Stimulated activated naive CD4-positive, alpha-beta T cell (primary cell): ENCODE data around the gene VEPH1.

ENCODE experiments used
- DNase-seq, 6 experiments: peaks; one replicate each; lab custom pipeline; 2025; lab: John Stamatoyannopoulos, UW

VEPH1 gene

GRCh38 chr3:157305392-157305791, 197.8 kb downstream of the VEPH1 start:
- DNase-seq, result no peak

DNA sequence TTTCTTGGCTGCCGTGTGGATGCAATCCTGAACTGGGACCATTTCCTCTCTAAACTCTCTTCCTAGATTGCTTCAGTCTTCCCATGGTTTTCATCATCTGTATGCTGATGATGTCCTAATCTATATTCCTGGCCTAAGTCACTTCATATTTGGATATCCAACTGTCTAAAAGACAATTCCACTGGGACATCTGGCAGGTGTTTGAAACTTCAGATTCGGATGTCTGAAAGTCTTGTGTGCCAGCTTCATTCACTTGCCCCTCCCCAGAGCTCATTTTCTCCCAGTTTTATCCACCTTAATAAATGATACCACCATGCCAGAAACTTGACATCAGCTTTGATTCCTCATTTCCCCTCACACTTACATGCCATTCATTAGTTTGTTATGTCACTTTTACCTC, 201.5 kb downstream of the VEPH1 start:
- no peak for DNase-seq

DNA sequence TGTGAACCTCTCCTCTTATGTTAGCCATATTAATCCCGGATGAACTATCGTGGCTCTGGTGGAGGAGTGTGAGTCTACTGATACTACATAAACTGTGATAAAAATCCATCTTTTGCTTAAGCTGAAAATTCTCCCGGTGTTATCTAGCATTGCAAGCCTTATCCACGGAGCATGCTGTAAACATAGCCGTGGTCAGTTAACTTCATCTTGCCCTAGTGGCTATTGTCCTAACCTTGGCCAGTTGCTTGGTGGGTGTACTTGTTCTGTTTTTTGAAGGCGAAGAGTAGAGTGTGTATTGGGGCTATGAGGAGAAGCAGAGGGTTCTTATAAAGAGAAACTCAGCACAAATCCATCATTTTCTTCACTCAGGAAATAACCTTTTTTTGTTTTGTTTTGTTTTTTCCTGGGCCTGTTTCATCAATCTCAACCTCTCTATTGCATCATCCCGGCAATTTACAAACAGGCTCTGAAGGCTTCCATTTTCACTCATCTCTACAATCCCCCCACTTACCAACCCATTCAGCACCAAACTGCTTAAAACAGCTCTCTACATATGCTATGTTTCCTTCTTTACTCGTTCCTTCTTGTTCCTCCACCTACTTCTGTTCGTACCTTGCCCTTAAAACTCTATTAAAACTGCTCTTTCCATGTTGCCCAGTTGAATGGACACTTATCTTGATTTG, 202.1 kb downstream of the VEPH1 start:
- no peak for DNase-seq

GRCh38 chr3:157300094-157300493, 203.1 kb downstream of the VEPH1 start:
- DNase-seq, result no peak

DNA sequence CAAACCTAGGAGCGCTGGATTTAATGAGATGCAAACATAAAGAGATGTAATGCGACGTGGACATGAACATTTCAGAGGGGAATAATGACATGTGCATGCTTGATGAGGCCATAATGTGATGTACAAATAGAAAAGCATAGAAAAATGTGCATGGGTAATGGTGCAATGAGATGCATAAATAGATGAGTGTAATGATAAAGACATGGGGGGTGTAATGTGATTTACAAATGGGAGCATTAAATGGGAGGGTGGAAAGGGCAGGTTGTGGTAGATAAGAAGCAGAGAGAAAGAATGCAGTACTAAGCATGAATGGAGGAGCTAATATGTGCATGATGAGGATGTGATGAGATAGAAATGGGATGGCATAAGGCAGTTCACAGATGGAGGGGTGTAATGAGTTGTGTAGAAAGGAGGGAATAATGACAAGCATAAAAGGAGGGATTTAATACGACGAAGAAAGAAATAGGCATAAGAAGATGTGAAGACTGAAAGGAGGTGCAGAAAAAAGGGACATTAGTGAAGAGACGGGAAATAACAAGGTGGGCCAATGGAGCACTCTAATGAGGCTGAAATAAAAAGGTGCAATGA, 205.8 kb downstream of the VEPH1 start:
- no peak for DNase-seq

DNA sequence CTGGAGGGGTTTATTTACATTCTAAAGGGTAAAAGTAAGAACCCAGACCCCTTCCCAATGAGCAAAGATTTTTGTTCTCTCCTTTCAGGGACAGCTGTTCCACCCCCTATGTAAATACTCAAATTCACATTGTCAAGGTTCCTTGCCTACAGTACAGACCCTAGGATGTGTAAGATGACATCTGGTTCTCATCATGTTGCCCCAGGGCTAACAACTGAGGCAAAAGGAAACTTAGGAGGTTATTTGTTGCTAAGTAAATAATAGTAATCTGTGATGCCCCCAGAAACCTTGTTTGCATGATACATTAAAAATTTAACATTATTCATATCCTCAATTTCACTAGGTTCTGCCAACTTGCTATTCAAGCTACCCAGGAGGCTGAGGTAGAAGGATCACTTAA, 208.3 kb downstream of the VEPH1 start:
- no peak for DNase-seq

DNA sequence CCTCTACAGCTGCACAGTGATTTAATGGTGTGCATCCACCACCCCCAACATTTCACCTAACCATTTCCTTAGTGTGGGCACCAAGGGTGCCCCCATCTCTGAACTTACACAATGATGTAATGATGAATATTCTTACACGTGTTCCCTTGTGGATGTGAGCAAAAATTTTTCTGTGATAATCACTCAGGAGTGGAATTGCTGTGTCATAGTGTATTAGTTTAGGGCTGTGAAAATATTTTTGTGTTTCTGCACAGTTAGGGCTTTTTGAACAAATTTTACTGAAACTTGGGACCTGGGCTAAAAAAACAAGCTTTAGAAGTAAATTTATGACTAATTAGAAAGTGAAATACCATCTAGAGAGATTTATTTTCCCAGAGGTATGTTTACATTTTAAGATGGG, 208.7 kb downstream of the VEPH1 start:
- DNase-seq, result no peak

DNA sequence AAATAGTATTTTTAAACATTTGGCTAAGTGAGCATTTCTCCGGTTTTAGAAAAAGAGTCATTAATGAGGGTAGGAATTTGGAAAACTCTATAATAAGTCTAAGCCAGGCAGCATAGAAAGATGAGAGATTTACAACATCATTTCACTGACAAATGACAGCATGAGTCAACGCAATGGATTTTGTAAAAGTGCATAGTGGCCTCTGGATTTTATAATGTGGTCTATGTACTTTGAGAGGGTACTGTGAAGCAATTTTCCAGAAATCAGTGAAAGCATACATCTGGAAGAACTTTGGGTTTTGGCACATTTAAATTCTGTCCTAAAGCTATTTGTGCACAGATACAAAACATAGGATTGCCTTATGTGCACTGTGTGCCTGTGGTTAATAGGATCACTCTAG, 212.4 kb downstream of the VEPH1 start:
- DNase-seq, result no peak

DNA sequence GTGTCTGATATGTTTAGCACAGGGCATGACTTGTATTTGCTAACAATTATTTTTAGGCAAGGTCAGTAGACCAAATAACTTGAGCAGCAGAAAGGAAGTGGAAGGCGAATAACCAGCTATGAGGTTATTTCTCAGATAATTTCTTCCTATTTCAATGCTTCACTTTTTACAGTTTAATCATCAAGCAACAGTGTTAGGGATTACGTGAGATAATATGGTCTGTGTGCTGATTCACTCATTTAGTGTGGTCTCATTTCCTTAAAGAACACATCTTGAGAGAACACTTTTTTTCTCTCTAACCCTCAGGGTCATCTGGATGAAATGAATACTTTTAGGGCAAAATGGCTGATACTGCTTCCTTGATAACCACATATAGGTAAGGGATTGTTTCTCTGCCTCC, 217.2 kb downstream of the VEPH1 start:
- DNase-seq, result no peak

- DNase-seq, result no peak
Observed at GRCh38 chr3:157285141-157285540, 218.1 kb downstream of the VEPH1 start.

DNA sequence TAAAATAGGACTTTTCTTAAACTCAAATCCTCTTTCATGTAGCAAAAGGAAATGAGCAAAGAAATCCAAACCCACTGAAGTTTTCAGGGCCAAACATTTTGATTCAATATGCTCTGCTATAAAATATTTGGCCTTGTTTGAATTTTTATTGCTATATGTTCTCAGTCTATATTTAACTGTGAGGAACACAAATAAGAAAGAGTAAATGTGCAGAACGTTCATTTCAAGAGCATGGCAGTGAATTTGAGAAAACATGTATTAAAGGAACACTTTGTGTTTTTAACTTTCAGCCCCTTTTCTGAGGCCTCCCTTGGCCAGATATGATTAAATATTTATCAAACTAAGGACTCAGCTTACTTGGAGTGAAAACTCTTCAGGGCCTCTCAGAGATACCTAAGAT, 218.5 kb downstream of the VEPH1 start:
- no peak for DNase-seq

DNA sequence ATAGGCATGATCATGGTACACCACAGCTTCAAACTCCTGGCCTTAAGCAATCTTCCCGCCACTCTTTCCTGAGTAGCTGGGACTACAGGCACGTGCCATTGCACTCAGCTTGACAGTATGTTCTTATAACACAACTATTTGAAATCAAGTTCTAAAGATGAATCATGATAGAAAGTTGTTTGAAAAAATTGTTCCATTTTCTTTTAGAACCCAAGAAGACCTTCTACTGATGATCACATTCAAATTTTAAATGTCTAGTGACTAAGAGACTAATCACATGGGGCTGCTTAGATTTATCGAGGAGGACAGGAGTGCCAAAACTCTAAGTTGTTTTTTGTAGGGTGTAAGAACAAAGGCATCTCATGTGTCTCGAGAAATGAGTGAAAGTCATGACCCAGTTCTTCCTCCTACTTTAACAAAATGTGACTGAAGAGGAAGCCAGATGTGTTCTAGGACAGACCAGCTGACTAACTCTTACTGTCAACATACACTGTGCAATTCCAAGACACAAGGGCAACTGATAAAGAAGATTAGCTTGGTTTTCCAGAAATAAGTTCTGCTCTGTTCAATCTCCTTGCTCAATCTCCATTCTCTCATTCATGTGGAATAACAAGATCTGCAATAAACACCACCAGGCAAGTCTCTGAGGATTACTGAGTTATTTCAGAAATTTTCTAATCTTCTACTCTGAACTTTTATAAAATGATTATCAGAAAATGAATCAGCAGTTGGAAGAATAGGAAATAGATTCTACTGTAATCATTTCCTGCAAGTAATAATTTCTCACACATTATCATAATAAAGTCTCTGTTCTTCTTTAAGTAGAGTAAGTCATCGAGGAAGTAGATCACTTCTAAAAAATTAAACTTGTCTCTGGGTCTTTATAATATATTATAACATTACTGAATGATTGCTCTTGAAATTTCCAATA, 220.7 kb downstream of the VEPH1 start:
- no peak for DNase-seq

GRCh38 chr3:157280786-157281185, 222.4 kb downstream of the VEPH1 start:
- DNase-seq, result no peak

DNA sequence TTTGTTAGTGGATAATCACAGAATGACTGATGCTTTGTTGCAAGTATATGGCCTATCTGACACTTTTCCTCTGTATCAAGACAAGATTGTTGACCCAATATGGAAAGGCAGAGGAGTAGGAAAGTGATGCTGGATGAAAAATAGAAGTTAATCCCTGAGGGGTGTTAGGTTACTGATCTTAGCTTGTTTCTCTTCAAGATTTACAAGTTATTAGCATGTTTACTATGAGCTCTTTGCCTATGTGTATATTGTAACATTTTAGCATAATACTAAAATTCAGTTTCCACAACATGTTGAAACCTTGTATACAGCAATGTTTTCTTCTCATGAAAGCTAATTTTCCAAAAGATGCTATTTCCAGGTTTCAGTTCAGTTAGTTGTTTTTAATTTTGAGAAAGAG, 222.9 kb downstream of the VEPH1 start:
- no peak for DNase-seq

DNA sequence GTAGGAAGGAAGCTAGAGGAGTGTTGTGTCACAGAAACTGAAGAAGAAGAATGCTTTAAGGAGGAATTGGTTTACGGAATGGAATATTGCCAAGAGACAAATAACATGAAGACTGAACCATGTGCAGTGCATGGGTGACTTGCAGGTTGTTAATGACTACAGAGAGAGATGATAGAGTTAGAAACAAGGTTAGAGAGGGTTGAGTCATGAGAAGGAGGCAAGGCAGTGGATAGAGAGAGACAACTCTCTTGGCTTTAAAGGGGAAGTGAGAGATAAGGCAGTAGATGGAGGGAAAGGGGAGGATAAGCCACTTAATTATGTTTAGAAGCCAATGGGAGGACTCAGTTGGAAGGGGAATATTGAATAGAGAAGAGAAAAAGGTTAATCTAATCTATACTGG, 224.0 kb downstream of the VEPH1 start:
- DNase-seq, result no peak

GRCh38 chr3:157276801-157277200, 226.4 kb downstream of the VEPH1 start:
- DNase-seq, result no peak

- no peak for DNase-seq
Observed at GRCh38 chr3:157275832-157276231, 227.4 kb downstream of the VEPH1 start.

- no peak for DNase-seq
Observed at GRCh38 chr3:157274644-157275137, 228.5 kb downstream of the VEPH1 start.

DNA sequence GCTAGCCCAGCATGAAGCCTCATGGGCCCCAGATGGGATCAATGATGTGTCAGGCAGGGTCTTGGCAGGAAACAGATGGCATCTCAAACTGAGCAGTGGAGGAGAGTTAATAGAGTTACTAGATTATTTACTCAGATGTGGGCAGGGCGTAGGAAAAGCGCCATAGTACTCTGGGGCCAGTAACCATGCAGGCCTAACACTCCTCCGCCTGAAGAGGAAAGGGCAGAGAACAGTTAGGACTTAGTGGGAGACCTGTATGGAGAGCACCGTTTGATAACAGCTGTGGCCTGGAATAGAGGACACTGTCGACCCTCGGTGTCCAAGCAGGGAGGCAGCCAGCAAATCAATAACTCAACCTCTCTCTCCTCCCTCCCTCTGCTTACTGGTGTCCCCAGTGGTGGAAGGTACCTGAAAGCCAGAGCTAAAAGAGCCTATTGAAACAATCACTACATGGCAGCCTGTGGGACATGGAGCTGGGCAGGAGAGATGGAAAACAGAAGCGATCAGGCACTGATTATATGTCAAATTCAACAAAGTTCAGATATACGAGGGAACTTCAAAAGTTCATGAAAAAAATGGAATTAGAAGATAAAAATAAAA, 231.8 kb downstream of the VEPH1 start:
- DNase-seq, result no peak

GRCh38 chr3:157268026-157268425, 235.2 kb downstream of the VEPH1 start:
- no peak for DNase-seq

- DNase-seq, result no peak
Observed at GRCh38 chr3:157265931-157266330, 237.3 kb downstream of the VEPH1 start.

DNA sequence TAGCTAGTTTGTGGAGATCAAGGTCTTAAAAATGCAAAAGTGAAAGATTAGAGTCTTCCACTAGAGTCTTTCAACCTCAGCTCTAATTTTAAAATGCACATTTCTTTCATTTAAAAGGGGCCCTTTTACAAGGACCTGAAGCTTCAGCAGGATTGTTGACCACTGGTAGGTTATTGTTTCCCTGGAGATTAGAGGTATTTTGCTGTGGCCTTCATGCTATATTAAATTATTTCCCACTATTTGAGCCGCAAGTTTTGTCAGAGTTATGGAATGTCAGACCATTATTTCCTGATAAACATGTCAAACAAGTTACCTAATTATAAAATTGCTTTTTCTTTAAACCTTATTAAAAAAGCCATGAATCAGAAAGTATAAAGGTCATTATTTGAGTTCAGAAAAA, 240.2 kb downstream of the VEPH1 start:
- DNase-seq, result no peak
